A549 (cell line): ENCODE results near the gene PDE8B.

Source experiments
- CTCF ChIP-seq: fragments of >200 bp; sonication (Bioruptor Twin); formaldehyde crosslinking; IDR thresholded peaks from 3 replicates; pipeline ENCODE4 v1.5.1; 2016
- FOXS1 ChIP-seq: fragments of 250-450 bp; sonication (Bioruptor Pico); IDR thresholded peaks from 2 replicates; pipeline ENCODE4 v1.5.0; 2020; ENCODE audit warnings: mild to moderate bottlenecking, moderate library complexity

- TF ChIP-seq FOXS1 (no peak), CTCF (no peak)
These were observed 25.6 kb downstream of the PDE8B start for GRCh38 chr5:77235846-77236721.
